Measurements from ENCODE around the gene MS4A7.

The MS4A7 gene

DNA sequence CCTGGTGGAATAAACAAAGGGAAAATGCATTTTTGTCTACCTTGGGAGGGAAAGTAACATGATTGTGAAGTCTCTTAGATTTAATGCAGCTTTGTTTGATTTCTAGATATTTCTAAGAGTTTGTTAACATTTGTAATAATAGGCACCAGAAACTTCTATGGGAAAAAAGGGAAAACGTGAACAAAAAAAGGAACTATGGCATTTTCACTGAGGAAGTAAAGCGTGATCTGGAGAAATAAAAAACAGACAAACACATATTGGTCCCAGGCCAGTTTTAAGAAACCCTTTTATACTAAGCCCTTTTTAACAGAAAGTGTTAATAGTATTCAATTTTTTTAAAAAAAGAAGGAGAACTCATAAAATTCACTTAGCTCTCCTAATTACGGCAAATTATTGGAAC, 6.9 kb upstream of the MS4A7 start:
- peak in 2 of 3 donors; percentile 45 to 57 for DNase-seq

DNA sequence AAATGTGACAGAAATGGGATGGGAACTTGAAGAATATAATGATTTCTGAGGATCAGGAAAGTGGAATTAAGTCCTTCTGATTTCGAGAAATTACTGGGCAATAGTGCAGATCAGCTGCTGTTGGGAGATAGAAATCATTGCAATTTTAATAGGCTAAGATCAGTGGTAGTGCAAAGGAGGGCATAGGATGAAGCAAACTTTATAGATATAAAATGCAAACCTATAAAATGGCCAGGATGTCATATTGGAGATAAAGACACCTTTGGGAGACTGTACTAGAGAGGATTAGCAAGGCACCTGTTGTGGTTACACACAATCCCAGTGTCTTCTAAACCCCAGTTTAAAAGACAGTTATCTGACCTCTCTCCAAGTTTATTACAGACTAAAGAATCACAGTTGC, 6.5 kb upstream of the MS4A7 start:
- no peak for DNase-seq

DNA sequence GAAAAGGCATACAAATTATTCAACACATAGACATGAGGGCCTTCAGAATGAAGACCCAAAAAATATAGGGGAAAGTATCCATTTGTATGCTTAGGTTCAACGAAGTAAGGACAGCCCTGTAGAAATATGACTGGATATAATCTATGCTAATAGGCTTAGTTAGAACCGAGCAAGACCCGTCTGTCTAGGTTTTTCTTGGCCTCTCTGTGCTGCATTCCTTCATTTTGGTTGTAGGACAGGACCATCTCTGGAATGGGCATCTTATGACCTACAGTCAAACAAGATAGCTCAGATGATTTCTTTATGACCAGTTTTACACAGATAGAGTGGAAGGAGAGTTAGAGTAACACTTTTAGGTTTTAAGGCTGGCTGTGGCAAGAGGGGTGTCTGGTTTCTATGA, 5.6 kb upstream of the MS4A7 start:
- no peak for DNase-seq

DNA sequence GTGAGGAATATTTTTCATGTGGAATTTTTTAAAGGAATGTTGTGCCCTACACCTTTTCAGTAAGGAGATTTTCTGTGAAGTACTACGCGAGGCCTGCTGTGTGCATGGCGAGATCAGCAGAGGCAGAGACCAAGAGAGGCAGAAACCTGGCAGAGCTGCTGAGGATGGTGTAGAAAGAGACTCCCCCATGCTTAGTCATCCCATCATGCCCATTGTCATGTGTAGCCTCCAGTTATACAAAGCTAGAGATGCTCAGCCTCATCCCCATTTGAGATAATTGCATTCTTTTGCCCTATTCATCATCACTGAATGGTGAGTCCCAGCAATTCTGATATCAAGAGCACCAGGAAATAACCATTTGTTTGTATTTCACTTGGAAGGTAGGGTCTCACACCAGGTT, 3.0 kb upstream of the MS4A7 start:
- peak; percentile 43 to 50 (median 43) for DNase-seq

DNA sequence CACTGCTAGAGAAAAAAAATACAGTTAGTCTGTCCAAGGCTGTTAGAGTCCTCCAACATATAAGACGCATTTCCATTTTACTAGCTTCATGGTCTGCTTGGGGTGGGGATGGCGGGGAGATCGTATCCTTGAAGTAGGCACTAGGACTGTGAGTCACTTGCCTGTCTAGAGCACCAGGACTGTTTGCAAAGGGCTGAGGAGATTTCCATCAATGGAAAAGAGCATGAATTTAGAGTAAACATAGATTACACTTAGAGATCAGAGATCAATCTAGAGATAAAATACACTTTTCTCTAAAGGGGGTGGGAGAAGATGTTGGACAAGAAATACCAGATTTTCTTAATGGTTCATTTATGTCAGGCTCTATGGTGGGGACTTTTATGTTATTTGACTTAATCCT, 1.7 kb upstream of the MS4A7 start:
- DNase-seq = peak in 2 of 3 donors; percentile 44

DNA sequence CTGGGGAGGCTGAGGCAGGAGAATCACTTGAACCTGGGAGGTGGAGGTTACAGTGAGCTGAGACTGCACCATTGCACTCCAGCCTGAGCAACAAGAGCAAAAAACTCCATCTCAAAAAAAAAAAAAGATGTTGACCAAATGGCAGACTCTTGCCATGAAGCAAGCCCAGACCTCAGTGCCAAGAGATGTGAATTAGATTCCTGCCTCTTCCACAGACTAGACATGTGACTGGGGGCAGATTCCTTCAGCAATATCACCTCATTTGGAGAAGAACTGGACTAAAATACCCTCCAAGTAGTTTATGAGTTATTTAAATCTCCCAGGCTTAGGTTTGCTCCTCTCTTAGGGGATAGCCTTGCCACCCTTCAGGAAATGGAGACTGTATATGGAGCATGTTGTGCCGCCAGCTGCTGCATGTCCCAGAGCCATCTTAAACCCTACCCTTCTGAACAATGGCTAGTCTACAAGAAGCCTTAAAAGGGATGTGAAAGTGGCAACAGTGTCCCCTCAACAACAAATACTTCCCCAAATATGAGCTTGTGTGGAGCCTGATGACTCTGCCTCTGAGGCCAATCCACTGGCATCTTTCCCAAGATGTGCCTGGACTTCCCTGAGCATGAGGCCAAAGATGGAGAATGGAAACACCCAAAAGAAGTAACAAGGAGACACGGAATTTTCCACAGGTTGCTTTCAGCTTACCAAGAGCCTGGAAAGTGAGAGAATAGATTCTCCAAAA, 763 bp upstream of the MS4A7 start:
- peak; percentile 92 to 98 (median 97) for DNase-seq

DNA sequence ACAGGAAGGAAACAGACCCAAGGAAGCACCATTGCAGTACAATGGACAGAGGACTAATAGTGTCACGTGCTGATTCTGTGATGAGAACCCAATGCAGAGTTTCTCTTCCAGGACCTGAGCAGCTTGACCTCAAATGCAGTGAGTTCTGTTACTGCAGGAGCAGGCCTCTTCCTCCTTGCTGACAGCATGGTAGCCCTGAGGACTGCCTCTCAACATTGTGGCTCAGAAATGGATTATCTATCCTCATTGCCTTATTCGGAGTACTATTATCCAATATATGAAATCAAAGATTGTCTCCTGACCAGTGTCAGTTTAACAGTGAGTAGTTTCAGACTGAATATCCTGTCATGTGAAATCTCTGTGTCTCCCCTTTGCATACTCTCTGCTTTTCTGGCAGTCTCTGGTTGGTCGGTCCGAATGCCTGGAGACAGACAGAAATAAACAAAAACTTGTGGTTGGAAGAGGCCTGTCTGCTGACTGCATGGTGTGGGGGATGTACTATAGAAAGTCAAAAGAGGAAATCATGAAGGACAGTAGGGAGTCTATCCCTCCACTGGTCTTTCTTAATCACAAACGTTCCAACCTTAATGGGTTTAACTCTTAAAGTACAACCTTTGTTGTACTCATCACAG, 11.1 kb downstream of the MS4A7 start:
- peak; percentile 54 to 66 (median 58) for DNase-seq

DNA sequence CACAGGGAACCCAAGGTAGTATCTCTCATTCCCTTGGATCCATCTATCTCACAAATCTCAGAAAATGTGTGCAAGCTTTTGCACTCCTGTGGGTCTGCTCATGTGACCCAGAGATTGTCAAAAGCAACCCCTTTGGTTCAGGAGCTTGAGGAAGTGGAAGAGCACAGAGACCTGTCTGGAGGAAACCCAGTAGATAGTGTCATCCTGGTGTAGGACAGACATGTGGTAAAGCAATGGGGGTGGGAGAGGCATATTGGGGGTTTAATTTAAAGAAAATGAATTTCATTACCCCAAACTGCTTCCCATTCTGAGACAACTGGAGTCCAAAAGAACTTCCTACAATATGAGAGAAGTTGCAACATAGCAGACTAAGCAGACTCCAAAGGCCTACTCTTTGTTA, 12.1 kb downstream of the MS4A7 start:
- peak in 1 of 3 donors; percentile 30 for DNase-seq

DNA sequence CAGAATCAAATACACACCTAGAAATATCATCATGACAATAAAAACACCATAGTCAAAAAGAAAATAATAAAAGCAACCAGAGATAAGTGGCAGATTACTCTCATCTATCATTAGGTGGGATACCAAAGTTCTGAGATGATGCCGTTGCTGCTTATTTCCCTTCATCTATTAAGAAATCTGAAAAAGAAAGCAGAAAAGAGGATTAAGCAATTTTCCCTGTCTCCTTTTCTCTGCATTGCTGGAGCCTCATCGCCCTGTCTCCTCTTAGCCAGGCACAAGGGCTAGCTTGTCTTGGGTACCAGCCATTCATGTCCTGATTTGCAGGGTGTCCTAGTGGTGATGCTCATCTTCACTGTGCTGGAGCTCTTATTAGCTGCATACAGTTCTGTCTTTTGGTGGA, 14.0 kb downstream of the MS4A7 start:
- DNase-seq = peak in 1 of 3 donors; percentile 47

DNA sequence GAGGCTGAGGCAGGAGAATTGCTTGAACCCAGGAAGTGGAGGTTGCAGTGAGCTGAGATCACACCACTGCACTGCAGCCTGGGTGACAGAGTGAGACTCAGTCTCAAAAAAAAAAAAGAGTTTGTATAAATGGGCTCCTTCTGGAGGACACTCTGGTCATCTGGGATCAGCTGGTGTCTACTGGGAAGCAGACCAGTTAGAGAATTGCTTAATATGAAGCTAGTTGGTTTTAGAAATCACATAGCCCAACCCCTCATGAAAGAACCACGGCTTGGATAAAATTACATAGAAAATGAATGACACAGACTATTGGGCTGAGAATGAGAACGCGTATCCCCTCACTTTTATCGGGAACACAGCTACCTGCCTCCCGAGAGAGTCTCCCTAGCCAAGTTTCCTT, 14.7 kb downstream of the MS4A7 start:
- DNase-seq = no peak

DNA sequence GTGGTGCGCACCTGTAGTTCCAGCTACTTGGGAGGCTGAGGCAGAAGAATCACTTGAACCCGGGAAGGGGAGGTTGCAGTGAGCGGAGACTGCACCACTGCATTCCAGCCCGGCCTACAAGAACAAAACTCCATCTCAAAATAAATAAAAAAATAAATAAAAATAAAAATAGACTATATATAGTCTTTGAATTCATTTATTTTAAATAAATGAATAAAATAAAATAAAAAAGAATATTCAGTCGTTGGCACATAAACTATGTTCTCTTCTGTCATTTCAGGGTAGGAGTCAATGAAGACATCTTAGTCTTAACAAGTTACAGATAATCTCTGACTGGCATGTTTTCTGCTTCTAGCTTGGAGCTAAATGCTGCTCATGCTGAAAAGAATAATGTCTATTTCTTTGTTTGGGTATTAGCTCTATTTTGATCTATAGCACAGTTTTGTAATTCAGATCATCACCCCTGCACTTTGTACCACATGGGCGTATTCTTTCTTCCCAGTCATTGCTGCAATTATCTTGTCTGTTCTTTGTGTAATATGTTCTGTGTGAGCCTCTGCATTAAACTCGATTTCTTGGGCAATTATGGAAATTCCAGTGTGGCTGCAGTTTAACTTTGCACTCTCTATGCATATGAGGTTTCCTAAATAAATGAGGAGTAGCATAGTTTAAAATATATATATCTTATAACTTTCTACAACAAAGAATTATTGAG, 16.5 kb downstream of the MS4A7 start:
- DNase-seq = peak; percentile 83 to 92 (median 90)

DNA sequence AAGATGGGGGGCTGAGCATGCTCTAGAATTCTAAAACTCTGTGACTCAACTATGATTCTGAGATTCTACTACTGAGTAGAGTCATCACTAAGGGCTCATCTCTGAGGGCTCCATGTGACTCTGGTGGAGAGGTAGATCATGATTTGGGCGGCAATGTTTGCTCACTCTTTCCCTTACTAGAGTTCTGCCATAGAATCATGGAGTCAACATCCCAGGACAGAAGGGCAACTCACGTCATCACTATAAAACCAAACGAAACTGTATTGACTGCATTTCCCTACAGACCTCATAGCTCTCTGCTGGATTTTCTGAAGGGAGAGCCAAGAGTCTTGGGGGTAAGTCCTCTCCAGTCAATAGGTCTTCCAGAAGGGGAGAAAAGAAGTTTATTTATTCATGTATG, 18.1 kb downstream of the MS4A7 start, which contains the start of gene MS4A14:
Gene MS4A14 (plus strand): TSS at position 78 of the 400 bp plus-strand sequence. CDS start 120 bp downstream, at position 198.
- peak; percentile 66 to 88 (median 74) for DNase-seq

DNA sequence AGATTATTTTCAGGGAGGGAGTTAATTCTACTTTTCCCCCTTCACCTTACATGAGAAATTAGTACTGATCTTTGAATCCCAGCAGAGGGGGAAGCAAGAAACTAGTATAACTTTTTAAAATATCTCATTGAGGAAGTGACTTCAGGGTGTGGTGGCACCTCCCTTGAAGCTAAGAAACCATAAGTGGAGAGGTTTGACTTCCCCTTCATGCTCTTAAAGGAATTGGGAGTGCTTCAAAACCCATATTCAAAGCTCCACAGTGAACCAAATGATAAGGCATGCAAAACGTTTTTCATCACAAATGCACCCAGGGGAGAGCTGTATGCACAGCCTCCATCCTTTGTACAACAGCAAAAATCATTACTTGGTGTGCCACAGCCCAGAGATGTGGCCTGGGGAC, 18.5 kb downstream of the MS4A7 start:
- peak; percentile 67 to 77 (median 69) for DNase-seq

DNA sequence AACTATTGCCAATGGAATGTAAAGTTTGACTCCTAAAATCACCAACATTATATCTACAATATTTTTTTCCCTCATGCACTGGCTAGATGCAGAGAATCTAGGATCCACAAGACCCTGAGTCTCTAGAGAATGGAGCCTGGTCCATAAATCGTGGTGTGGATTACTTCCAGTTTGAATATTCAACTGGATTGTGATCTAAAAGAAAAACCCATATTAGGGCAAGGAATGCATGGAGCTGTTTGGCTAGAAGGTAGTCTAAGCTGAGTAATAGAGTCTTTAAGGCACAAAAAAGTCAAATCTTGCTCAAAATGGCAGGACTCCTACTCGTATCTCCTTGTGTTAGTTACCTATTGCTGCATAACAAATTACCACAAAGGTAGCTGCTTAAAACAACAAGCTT, 41.7 kb downstream of the MS4A7 start:
- no peak for DNase-seq

DNA sequence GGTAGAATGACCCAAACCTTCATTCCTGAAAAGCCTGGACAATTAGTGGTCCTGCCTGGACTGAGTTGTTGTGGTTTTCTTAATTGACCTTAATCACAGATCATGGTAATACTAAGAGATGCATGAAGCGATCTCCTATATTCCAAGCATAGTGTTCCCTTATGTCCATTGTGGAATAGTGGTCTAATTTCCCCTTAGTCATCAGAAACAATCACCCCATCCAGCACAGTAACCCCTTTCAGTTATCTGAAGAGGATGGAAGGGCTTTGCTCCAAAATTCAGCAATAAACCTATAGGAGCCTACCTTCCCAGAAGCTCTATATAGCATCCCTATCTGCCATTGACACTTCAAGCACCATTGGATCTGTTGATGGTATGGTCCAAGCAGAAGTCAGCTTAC, 44.3 kb downstream of the MS4A7 start:
- DNase-seq = no peak

DNA sequence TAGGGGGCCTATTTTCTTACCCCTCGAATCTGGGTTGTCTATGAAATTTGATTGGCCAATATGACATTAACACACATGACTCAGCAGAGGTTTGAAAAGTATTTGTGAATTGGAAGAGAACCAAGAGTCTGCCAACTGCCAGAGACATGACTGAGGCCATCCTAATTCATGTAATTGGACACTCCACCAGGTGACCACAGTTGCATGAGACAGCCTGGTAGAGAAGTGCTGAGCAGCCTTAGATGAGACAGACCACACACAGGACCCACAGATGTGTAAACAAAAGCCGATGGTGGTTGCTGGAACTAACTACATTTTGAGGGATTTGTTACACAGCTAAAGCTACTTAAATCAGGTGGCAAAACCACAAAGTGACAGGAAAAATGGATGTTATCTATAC, 50.2 kb downstream of the MS4A7 start:
- peak in 1 of 3 donors; percentile 4 for DNase-seq

DNA sequence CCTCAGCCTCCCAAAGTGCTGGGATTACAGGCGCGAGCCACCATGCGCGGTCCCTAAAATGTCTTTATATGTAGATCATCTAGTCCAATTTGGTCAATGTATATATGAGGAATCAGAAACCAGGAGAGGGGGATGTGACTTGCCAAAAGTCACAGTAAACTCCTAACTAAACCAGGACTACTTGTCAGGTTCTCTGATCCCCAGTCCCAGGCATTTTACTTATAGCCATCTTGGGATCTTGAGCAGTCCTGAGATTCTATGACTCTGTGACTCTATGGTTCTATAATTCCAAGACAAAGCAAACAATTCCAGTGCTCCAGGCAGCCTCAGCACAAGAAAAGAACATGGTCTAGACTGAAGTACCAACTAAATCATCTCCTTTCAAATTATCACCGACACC, 50.9 kb downstream of the MS4A7 start, which contains the start of gene MS4A5:
Gene MS4A5 (plus strand): TSS at position 301 of the 400 bp plus-strand sequence. CDS start 103 bp downstream, outside the sequence.
- no peak for DNase-seq

DNA sequence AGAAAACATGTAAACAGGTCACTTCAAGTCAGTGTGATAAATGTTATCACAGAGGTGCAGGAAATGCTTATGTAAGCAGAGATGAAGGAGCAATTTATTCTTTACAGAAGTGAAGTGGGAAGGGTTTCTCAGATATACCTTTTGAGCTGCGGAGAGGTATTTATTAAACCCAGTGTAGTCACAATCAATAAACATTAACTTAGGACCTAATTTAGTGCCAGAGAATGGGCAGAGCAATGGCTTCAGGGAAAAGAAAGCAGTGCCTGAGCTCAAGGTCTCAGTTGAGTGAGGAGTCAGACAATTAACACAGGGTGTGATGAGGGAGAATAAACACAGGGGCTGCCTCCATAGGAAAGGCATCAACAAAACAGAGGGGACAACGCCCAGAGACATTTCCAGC, 52.9 kb downstream of the MS4A7 start:
- no peak for DNase-seq

DNA sequence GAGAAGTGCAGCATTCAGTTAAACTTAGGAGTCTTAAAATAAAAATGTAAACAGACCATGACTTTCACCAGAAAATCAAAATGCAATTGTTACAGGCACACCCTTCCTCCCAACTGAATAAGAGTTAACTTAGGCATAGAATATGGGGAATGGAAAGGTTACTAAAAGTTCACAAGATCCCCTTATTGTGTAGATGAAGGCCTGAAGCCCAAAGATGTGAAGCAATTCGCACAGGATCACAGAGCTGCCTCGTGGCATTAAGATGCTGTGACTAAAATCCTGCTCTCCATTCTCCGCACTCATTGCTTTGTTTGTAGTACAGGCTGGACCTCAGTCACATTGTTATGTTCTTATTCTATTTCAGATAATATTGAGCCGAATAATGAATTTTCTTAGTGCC, 55.1 kb downstream of the MS4A7 start:
- DNase-seq = peak in 1 of 3 donors; percentile 5
